ENCODE data around the gene PIEZO1. TPM values are rescaled to one million over a fixed set of nuclear protein-coding genes. Genes with fewer than 3 reads are reported as not detected.

The PIEZO1 gene
- total RNA-seq, 1 donor from 2014 or later = 17.8 TPM

GRCh38 chr16:88722784-88723506, 62.1 kb downstream of the PIEZO1 start:
- no peak for DNase-seq (ENCODE audit: low read depth, low spot score)
- no peaks in the 10 kb centered on the region for H3K36me3 Mint-ChIP-seq (ENCODE audit: low read depth)
- no peak overlapping the region for H3K27ac Mint-ChIP-seq (ENCODE audit: unreplicated experiment)
- no peaks in the 10 kb centered on the region for H3K27me3 Mint-ChIP-seq (ENCODE audit: low read depth)
- no peak overlapping the region for H3K4me3 Mint-ChIP-seq
- H3K9me3 Mint-ChIP-seq = no peaks in the 10 kb centered on the region
- no peak for TF ChIP-seq CTCF (conservative IDR thresholded peaks at IDR 0.05)
- no peaks in the 10 kb centered on the region for H3K4me1 Mint-ChIP-seq

- H3K36me3 Mint-ChIP-seq (ENCODE audit: low read depth) = peaks cover 2% of the 10 kb centered on the region
- H3K9me3 Mint-ChIP-seq = no peaks in the 10 kb centered on the region
Observed at GRCh38 chr16:88721815-88722755, 62.9 kb downstream of the PIEZO1 start.

GRCh38 chr16:88721236-88721635, 63.8 kb downstream of the PIEZO1 start:
- Mint-ChIP-seq H3K9me3 (no peaks in the 10 kb centered on the region), H3K36me3 (ENCODE audit: low read depth) (peaks cover 2% of the 10 kb centered on the region), H3K4me1 (no peaks in the 10 kb centered on the region), H3K4me3 (no peak overlapping the region), H3K27me3 (ENCODE audit: low read depth) (no peaks in the 10 kb centered on the region), H3K27ac (ENCODE audit: unreplicated experiment) (no peak overlapping the region)
- DNase-seq (ENCODE audit: low read depth, low spot score) = no peak
- TF ChIP-seq CTCF (conservative IDR thresholded peaks at IDR 0.05) = no peak

More at GRCh38 chr16:88721815-88722755, 62.9 kb downstream of the PIEZO1 start:
- H3K27me3 Mint-ChIP-seq (ENCODE audit: low read depth) = no peaks in the 10 kb centered on the region
- no peak for TF ChIP-seq CTCF (conservative IDR thresholded peaks at IDR 0.05)
- H3K27ac Mint-ChIP-seq (ENCODE audit: unreplicated experiment) = no peak overlapping the region
- DNase-seq (ENCODE audit: low read depth, low spot score) = no peak
- H3K4me1 Mint-ChIP-seq = no peaks in the 10 kb centered on the region
- H3K4me3 Mint-ChIP-seq = no peak overlapping the region

GRCh38 chr16:88720396-88720970, 64.5 kb downstream of the PIEZO1 start:
- Mint-ChIP-seq H3K4me1 (no peaks in the 10 kb centered on the region), H3K4me3 (no peak overlapping the region), H3K9me3 (no peaks in the 10 kb centered on the region), H3K27me3 (ENCODE audit: low read depth) (no peaks in the 10 kb centered on the region), H3K36me3 (ENCODE audit: low read depth) (peaks cover 2% of the 10 kb centered on the region), H3K27ac (ENCODE audit: unreplicated experiment) (peak overlapping the region; percentile 86)
- DNase-seq (ENCODE audit: low read depth, low spot score) = no peak
- no peak for TF ChIP-seq CTCF (conservative IDR thresholded peaks at IDR 0.05)

GRCh38 chr16:88719933-88720296, 65.1 kb downstream of the PIEZO1 start:
- no peak for DNase-seq (ENCODE audit: low read depth, low spot score)
- Mint-ChIP-seq H3K4me3 (no peak overlapping the region), H3K27ac (ENCODE audit: unreplicated experiment) (peak overlapping the region; percentile 86), H3K9me3 (no peaks in the 10 kb centered on the region), H3K27me3 (ENCODE audit: low read depth) (no peaks in the 10 kb centered on the region), H3K36me3 (ENCODE audit: low read depth) (peaks cover 2% of the 10 kb centered on the region), H3K4me1 (no peaks in the 10 kb centered on the region)
- no peak for TF ChIP-seq CTCF (conservative IDR thresholded peaks at IDR 0.05)

Measured in neural crest cell (in vitro differentiated cells).